Measurements from ENCODE around the gene MT1B.

The MT1B gene

GRCh38 chr16:56700631-56701030 lies 48.9 kb downstream of the MT1B start:
- Histone ChIP-seq H3K36me3 (replicated peaks; ENCODE audit: low read depth, low read length) (no peaks in the 10 kb centered on the region), H3K27ac (ENCODE audit: low read length) (no peak overlapping the region), H3K9me3 (ENCODE audit: insufficient read depth, low read length) (no peaks in the 10 kb centered on the region), H3K9ac (ENCODE audit: low read length) (no peak overlapping the region), H3K4me3 (ENCODE audit: low read length) (no peak overlapping the region), H3K79me2 (ENCODE audit: low read length) (no peaks in the 10 kb centered on the region), H3K4me1 (ENCODE audit: low read length) (peaks cover 8% of the 10 kb centered on the region), H2AFZ (ENCODE audit: low read depth, low read length) (no peak overlapping the region), H3K27me3 (ENCODE audit: low read depth, low read length) (no peaks in the 10 kb centered on the region), H4K20me1 (ENCODE audit: insufficient read depth, low read length) (no peaks in the 10 kb centered on the region), H3K4me2 (ENCODE audit: low read length) (no peak overlapping the region)
- TF ChIP-seq CTCF (IDR thresholded peaks at IDR 0.05; ENCODE audit: low read depth, low read length) (no peak), EZH2phosphoT487 (IDR thresholded peaks at IDR 0.05; ENCODE audit: low read depth) (no peak)

- peak overlapping the region; percentile 54 for H3K4me2 ChIP-seq (ENCODE audit: low read length)
- no peaks in the 10 kb centered on the region for H3K36me3 ChIP-seq (replicated peaks; ENCODE audit: low read depth, low read length)
- no peak overlapping the region for H3K9ac ChIP-seq (ENCODE audit: low read length)
- H3K4me3 ChIP-seq (ENCODE audit: low read length) = no peak overlapping the region
- H3K4me1 ChIP-seq (ENCODE audit: low read length) = peaks cover 8% of the 10 kb centered on the region
- H3K9me3 ChIP-seq (ENCODE audit: insufficient read depth, low read length) = no peaks in the 10 kb centered on the region
- TF ChIP-seq CTCF (IDR thresholded peaks at IDR 0.05; ENCODE audit: low read depth, low read length) (no peak), EZH2phosphoT487 (IDR thresholded peaks at IDR 0.05; ENCODE audit: low read depth) (no peak)
- peak overlapping the region; percentile 89 for H2AFZ ChIP-seq (ENCODE audit: low read depth, low read length)
- no peak overlapping the region for H3K27ac ChIP-seq (ENCODE audit: low read length)
- H4K20me1 ChIP-seq (ENCODE audit: insufficient read depth, low read length) = no peaks in the 10 kb centered on the region
- H3K79me2 ChIP-seq (ENCODE audit: low read length) = no peaks in the 10 kb centered on the region
- no peaks in the 10 kb centered on the region for H3K27me3 ChIP-seq (ENCODE audit: low read depth, low read length)
Measured at GRCh38 chr16:56701534-56701933, 49.8 kb downstream of the MT1B start.

Data from OCI-LY3 (cell line).